GM12891 (cell line): Measurements from ENCODE around the gene LRRC53.

Experiments used
- POLR2A ChIP-seq: IDR thresholded peaks from 2 replicates; pipeline ENCODE4 v1.6.1; 2011; ENCODE audit warnings: low read depth, low read length, control low read depth
- POLR2AphosphoS5 ChIP-seq: IDR thresholded peaks from 2 replicates; pipeline ENCODE4 v1.6.1; 2011; ENCODE audit warnings: low read depth, low read length, control low read depth
- SPI1 ChIP-seq: IDR thresholded peaks from 2 replicates; pipeline ENCODE4 v1.6.1; 2011; ENCODE audit warnings: low read depth, low read length, control low read depth

DNA sequence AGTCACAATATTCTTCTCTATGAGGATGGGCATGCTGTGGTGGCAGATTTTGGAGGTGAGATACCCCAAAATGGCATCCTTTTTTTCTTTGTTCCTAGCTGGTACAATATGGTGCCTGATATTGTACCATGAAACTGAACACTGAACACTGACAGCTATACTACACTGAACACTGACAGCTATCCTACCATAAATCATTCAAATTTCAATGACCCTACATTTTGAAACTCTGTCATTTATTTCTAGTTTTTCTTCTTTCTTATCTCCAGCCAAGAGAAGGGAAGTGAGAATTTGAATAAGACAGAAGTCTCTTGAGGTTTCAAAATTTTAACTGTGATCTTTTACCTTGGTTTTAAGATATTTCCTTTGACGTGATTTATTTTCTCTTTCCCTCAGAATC lies 76.3 kb downstream of the LRRC53 start:
- TF ChIP-seq SPI1 = no peak
- no peak for TF ChIP-seq POLR2AphosphoS5
- TF ChIP-seq POLR2A = no peak
